ENCODE results near the gene ERCC6L2.

DNA sequence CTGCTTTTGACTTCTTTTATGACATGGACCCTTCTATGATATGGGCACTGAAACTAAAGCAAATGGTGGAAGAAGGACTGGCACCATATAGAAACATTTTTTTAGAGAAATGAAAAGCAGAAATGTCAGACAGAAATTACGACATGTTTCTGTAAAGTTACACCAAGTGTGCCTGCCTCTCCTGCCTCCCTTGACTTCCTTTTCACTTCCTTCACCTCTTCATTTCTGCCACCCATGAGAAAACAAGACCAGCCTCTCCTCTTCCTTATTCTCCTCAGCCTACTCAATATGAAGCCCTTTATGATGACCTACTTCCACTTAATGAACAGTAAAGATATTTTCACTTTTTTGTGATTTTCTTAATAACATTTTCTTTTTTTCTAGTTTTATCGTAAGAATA, 44.5 kb downstream of the ERCC6L2 start:
- TF ChIP-seq CTCF (IDR thresholded peaks at IDR 0.05) (no peak), EZH2 (IDR thresholded peaks at IDR 0.05) (no peak), EZH2phosphoT487 (IDR thresholded peaks at IDR 0.05) (no peak)

Data from neural progenitor cell (in vitro differentiated cells).